Suprapubic skin (tissue), 4 donors: ENCODE data around the gene DMRTB1. TPM values are rescaled to one million over a fixed set of nuclear protein-coding genes. Genes with fewer than 3 reads are reported as not detected.

Experiments used
- DNase-seq, 2 donors: peaks; one replicate each; pipeline ENCODE4 v3.0.0-alpha.2; 2019; ENCODE audit warnings: low spot score in 2 of 2
- H3K27ac ChIP-seq: fragments of 200-600 bp; sonication (generic); one replicate; pipeline ENCODE4 v1.5.1; 2019
- H3K27me3 ChIP-seq: fragments of 200-600 bp; sonication (generic); one replicate; pipeline ENCODE4 v1.5.1; 2019
- H3K36me3 ChIP-seq: fragments of 200-600 bp; sonication (generic); one replicate; pipeline ENCODE4 v1.5.1; 2019
- H3K4me1 ChIP-seq: fragments of 200-600 bp; sonication (generic); one replicate; pipeline ENCODE4 v1.5.1; 2019
- H3K4me3 ChIP-seq: fragments of 200-600 bp; sonication (generic); one replicate; pipeline ENCODE4 v1.5.1; 2019; ENCODE audit warnings: mild to moderate bottlenecking
- H3K9me3 ChIP-seq: fragments of 200-600 bp; sonication (generic); one replicate; pipeline ENCODE4 v1.5.1; 2019
- EP300 ChIP-seq: sonication (generic); formaldehyde crosslinking; IDR thresholded peaks from one replicate; pipeline ENCODE4 v1.6.1; 2017; ENCODE audit warnings: antibody characterized with exemption
- POLR2A ChIP-seq, 2 donors: fragments of 450-650 bp; IDR thresholded peaks; one replicate each; pipeline ENCODE4 v1.6.1; 2017; ENCODE audit warnings: antibody characterized with exemption in 2 of 2, mild to moderate bottlenecking in 2 of 2, moderate library complexity in 2 of 2
- POLR2AphosphoS5 ChIP-seq, 3 donors: sonication (generic); formaldehyde crosslinking; IDR thresholded peaks; one replicate each; pipeline ENCODE4 v1.6.1; 2017; ENCODE audit warnings: antibody characterized with exemption in 3 of 3
- WGBS: methylation state at CpG from one replicate; pipeline ENCODE4 v1.1.5; 2018; 5-methylcytosine and 5-hydroxymethylcytosine counted together
- total RNA-seq, 4 donors: library from RNA; depleted of rRNA; stranded (reverse); fragments of >200 nt; gene quantifications; one replicate each; pipeline ENCODE4 v1.1.0, GENCODE V29; 2016
- TF ChIP-seq, protein P1 (sequence below), 2 donors: fragments of 200-600 bp in 1 of 2; fragments of 450-650 bp in 1 of 2; sonication (generic) in 1 of 2; IDR thresholded peaks; one replicate each; pipeline ENCODE4 v1.5.1; 2016 to 2019; ENCODE audit warnings: antibody characterized with exemption in 2 of 2, mild to moderate bottlenecking in 1 of 2, moderate library complexity in 1 of 2

DMRTB1 gene
- total RNA-seq, 4 donors from 2014 or later = not detected

DNA sequence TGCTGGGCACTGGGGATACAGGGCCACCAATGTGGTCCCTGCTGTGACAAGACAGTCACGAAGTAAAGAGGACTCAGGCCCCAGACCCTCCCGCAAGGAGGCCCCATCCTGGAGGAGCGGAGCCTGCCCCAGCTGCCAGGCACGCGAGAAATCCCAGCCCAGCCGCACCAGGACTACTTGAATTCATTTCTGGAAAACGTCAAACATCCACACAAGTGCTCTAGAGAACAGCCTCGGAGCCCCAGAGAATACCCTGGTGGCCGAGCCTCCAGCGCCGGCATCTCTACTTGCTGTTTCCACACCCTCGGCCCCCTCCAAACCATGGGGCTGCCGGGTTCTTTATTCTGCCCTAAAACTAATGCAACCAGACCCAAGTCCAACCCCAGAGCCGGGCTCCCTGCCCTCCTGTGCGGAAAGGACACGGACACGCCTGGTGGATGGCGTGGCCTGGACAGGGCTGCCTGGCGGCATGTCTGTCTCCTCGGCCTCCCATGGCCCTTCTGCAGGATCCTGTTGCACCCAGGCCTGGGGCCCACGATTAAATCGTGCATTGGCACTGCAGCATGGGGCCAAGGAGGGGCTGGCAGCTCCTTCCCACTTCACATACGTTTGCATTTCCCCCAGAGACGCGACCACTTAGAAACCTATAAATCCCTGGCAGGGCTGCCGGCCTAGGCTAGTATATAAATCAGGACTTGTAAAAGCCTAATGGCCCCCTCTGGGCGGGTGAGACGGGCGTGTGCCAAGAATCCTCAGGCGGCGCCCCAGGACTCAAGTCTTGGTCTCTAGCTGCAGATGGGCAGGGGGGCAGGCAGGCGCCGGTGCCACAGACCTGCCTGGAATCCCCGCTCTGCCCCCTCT is 41.2 kb downstream of the DMRTB1 start:
- Histone ChIP-seq H3K27me3 (peaks cover 10% of the 10 kb centered on the region), H3K4me1 (no peaks in the 10 kb centered on the region), H3K4me3 (no peak overlapping the region), H3K9me3 (no peaks in the 10 kb centered on the region), H3K36me3 (no peaks in the 10 kb centered on the region), H3K27ac (no peak overlapping the region)
- WGBS = 75% methylated on average over 5 of the region's 34 CpGs
- no peak for TF ChIP-seq EP300
- no peak for TF ChIP-seq POLR2AphosphoS5 (IDR thresholded peaks at IDR 0.05)
- TF ChIP-seq, protein P1, sequence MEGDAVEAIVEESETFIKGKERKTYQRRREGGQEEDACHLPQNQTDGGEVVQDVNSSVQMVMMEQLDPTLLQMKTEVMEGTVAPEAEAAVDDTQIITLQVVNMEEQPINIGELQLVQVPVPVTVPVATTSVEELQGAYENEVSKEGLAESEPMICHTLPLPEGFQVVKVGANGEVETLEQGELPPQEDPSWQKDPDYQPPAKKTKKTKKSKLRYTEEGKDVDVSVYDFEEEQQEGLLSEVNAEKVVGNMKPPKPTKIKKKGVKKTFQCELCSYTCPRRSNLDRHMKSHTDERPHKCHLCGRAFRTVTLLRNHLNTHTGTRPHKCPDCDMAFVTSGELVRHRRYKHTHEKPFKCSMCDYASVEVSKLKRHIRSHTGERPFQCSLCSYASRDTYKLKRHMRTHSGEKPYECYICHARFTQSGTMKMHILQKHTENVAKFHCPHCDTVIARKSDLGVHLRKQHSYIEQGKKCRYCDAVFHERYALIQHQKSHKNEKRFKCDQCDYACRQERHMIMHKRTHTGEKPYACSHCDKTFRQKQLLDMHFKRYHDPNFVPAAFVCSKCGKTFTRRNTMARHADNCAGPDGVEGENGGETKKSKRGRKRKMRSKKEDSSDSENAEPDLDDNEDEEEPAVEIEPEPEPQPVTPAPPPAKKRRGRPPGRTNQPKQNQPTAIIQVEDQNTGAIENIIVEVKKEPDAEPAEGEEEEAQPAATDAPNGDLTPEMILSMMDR (IDR thresholded peaks at IDR 0.05) = no peak
- no peak for TF ChIP-seq POLR2A (IDR thresholded peaks at IDR 0.05)
- DNase-seq = no peak

DNA sequence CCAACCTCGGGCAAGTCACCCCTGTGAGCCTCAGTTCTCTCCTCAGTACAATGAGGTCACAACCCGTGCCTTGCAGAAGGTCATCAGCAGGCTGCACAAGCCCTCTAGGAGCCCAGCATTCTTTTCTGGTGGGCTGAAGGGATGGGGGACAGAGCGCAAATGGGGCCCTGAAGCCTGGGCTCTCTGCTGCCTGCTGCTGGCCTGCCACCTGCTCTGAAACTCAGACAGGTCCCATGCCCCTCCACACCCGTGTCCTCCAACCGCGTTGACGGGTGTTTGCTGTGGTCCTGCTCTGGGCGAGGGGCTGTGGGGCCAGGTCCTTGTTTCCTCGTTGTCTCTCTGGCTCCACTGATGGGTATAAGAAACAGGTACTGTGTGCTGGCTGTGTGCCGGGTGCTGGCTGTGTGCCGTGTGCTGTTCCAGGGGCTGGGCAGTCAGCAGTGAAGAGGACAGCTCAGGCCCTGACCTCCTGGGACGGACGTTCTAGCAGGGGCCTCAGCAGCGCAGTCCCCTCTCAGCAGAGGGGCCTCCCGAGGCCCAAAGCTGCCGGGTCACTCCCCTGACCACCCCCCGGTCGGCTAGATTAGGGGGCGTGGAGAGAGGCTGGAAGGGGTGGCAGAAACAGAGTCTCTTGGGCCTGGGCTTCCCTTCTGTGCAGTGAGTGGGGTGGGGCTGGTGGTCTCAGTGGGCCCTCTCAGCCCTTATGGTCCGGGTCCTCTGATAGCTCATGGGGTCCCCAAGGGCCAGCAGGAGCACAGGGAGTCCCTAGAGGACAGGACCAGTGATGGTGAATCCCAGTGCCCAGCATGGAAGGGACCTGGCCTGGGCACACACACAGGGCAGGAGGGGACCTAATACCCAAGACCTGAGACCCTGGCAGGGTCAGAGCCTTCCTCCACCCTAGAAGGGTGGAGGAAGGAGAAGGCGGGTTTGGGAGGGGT is 42.1 kb downstream of the DMRTB1 start:
- no peaks in the 10 kb centered on the region for H3K36me3 ChIP-seq
- no peaks in the 10 kb centered on the region for H3K4me1 ChIP-seq
- H3K4me3 ChIP-seq = no peak overlapping the region
- TF ChIP-seq, protein P1 (IDR thresholded peaks at IDR 0.05) = no peak
- no peak for TF ChIP-seq POLR2A (IDR thresholded peaks at IDR 0.05)
- no peak for TF ChIP-seq EP300
- TF ChIP-seq POLR2AphosphoS5 (IDR thresholded peaks at IDR 0.05) = no peak
- no peaks in the 10 kb centered on the region for H3K9me3 ChIP-seq
- WGBS = 81% methylated on average over 6 of the region's 21 CpGs
- peaks cover 10% of the 10 kb centered on the region for H3K27me3 ChIP-seq
- H3K27ac ChIP-seq = no peak overlapping the region
- no peak for DNase-seq

DNA sequence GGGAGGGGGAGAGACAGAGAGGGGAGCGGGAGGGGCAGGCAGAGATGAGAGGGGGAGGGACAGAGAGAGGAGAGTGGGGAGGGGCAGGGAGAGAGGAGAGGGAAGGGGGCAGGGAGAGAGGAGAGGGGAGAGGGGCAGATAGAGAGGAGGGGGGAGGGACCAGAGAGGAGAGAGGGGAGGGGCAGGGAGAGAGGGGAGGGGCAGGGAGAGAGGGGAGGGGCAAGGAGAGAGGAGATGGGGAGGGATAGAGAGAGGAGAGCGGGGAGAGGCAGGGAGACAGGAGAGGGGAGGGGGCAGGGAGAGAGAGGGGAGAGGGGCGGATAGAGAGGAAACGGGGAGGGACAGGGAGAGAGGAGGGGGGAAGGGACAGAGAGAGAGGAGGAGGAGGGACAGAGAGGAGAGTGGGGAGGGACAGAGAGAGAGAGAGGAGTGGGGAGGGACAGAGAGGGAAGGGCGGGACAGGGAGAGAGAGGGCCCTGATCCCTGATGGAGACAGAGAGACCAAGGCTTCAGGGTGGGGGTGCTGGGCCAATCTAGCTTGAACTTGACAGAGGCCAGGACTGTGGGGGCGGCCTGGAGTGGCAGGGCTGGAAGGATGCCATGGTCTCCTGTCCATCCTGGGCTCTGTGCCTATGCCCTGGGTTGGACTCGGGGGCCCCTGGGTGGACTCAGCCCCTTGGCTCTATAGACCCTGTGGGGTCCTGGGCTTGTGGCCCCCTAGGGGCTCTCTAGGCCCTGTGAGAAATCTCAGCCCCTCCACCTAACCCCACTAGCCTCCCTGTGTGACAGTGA is 43.6 kb downstream of the DMRTB1 start:
- H3K4me3 ChIP-seq = no peak overlapping the region
- H3K27me3 ChIP-seq = peaks cover 10% of the 10 kb centered on the region
- no peak overlapping the region for H3K27ac ChIP-seq
- H3K36me3 ChIP-seq = no peaks in the 10 kb centered on the region
- H3K9me3 ChIP-seq = no peaks in the 10 kb centered on the region
- WGBS = 73% methylated on average over 6 of the region's 7 CpGs
- DNase-seq = no peak
- no peaks in the 10 kb centered on the region for H3K4me1 ChIP-seq
- TF ChIP-seq POLR2A (IDR thresholded peaks at IDR 0.05) = no peak
- no peak for TF ChIP-seq EP300
- TF ChIP-seq, protein P1 (IDR thresholded peaks at IDR 0.05) = no peak
- TF ChIP-seq POLR2AphosphoS5 (IDR thresholded peaks at IDR 0.05) = no peak

DNA sequence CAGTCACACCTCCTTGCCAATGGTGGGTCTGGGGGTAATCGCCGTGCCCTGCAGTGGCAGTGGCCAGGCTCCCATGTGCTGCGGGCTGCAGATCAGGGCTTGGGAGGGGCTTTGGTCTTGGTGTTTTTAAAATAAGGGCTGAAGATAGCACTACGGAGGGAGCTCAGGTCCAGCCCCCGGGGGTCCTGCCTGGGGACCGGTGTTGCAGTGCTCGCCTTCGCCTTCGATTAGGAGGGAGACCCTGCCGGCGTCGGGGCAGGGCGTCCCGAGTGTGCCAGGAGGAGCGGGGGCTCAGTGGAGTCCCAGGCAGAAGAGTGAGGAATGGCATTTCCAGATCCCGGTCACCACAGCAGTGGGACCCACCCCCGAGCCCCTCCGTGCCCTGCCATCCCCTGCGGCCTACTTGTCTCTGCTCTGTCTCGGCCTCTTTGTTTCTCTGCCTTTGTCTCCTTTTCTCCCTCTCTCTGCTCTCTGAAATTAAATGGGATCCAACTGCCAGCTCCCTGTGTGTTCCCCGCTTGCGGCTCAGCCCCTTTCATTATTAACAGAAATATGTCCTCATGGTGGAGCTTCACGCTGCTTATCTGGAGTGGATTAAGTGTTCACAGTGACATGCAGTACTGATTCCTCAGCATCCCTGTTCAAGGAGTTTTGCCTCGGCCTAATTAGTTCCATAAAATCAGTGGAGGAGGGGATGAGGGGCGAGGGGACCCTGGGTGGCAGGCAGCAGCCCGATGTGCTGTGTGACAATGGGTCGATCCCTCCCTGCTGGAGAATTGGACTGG is 44.4 kb downstream of the DMRTB1 start:
- Histone ChIP-seq H3K27me3 (peaks cover 10% of the 10 kb centered on the region), H3K36me3 (no peaks in the 10 kb centered on the region), H3K27ac (no peak overlapping the region), H3K4me1 (no peaks in the 10 kb centered on the region), H3K4me3 (no peak overlapping the region), H3K9me3 (no peaks in the 10 kb centered on the region)
- no peak for DNase-seq
- no peak for TF ChIP-seq POLR2AphosphoS5 (IDR thresholded peaks at IDR 0.05)
- TF ChIP-seq EP300 = no peak
- TF ChIP-seq, protein P1 (IDR thresholded peaks at IDR 0.05) = no peak
- TF ChIP-seq POLR2A (IDR thresholded peaks at IDR 0.05) = no peak
- WGBS = 78% methylated on average over 22 of the region's 27 CpGs
